GM10248 (cell line): ENCODE measurements around the gene IGFN1.

ENCODE experiments used
- CTCF ChIA-PET: fragments of 300-600 bp; sonication (Branson Sonifier 250); formaldehyde crosslinking; extraction: SDS; loops from one replicate; lab custom pipeline; 2021; ENCODE audit warnings: antibody characterized with exemption; lab: Yijun Ruan, JAX
- POLR2A ChIA-PET: fragments of 350-650 bp; sonication (Branson Sonifier 250); formaldehyde crosslinking; extraction: SDS; loops from one replicate; lab custom pipeline; 2020; ENCODE audit warnings: antibody characterized with exemption; lab: Yijun Ruan, JAX
- DNase-seq: peaks from one replicate; pipeline ENCODE4 v3.0.0; 2012; ENCODE audit errors: extremely low spot score
- TF ChIP-seq, protein P1 (sequence below): IDR thresholded peaks from 2 replicates; pipeline ENCODE4 v1.5.1; 2012; ENCODE audit warnings: mild to moderate bottlenecking, low read depth; ENCODE audit errors: extremely low read depth, missing control alignments, control extremely low read depth

IGFN1 gene

GRCh38 chr1:201277441-201277840 is 86.8 kb downstream of the IGFN1 start:
- no peak for DNase-seq
- POLR2A ChIA-PET, result no interaction called here
- TF ChIP-seq, protein P1, sequence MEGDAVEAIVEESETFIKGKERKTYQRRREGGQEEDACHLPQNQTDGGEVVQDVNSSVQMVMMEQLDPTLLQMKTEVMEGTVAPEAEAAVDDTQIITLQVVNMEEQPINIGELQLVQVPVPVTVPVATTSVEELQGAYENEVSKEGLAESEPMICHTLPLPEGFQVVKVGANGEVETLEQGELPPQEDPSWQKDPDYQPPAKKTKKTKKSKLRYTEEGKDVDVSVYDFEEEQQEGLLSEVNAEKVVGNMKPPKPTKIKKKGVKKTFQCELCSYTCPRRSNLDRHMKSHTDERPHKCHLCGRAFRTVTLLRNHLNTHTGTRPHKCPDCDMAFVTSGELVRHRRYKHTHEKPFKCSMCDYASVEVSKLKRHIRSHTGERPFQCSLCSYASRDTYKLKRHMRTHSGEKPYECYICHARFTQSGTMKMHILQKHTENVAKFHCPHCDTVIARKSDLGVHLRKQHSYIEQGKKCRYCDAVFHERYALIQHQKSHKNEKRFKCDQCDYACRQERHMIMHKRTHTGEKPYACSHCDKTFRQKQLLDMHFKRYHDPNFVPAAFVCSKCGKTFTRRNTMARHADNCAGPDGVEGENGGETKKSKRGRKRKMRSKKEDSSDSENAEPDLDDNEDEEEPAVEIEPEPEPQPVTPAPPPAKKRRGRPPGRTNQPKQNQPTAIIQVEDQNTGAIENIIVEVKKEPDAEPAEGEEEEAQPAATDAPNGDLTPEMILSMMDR, result no peak
- CTCF ChIA-PET, result no interaction called here
